ELF-1 (cell line): ENCODE measurements around the gene IGIP.

Source experiments
- DNase-seq: peaks from one replicate; pipeline ENCODE4 v3.0.0-alpha.2; 2016; ENCODE audit warnings: low read depth, low spot score

The IGIP gene

DNA sequence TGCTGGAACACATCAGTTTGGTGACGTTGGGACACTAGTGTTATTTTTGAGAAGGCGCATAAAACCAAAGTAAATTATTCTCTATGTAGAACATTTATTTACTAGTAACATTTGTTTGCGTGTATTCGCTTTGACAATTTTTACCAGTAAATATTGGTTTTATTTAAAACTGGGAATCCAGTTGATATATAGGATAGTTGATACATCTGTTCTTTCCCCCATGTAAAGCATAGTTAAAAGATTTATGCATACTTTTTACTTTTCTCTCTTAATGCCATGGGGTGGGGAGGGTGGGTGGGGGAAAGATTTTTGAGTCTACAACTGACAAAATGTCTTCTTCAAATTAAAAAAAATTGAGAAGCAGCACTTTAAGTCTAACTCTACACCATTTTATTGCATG is at the start of gene IGIP:
TSS of gene IGIP (plus strand) at position 301 of the 400 bp plus-strand sequence. CDS start 2,540 bp downstream, outside the sequence.
- DNase-seq, result no peak

DNA sequence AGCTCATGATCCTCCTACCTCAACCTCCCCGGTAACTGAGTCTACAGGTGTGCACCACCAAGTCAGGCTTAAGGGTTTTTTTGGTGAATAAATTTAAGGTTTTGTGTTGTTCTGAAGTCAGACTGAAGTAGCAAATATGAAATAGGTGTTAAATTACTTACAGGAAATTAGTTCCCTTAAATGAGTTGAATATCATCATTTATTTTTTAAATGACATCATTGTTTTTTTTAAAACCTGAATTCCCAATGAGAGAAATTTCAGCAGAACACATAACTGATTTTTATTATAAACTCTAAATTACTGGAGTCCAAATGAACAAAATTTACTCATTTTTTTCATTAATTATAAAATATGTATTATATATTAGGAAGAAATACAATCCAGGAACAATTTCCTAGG is 49.6 kb upstream of the IGIP start:
- no peak for DNase-seq

GRCh38 chr5:140076788-140077187 is 48.9 kb upstream of the IGIP start:
- no peak for DNase-seq

DNA sequence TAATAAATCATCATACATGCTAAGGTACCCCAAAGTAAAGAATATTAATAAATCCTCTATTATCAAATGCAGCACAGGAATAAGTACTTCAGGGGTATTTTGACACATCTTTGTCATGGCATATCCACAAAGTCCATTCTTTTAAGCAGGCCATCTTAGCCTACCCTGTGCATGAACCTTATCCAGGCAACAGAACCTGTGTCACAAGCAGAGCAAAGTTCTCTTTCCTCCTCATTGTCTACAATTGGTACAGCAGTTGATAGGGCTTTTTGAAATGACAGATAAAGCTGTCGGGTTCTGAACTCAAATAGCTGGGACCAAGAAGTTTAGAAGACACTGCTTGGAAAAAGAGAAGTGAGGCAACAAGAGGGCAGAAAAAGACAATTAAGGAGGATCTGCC is 42.6 kb upstream of the IGIP start:
- no peak for DNase-seq

- no peak for DNase-seq
These were observed 42.1 kb upstream of the IGIP start for GRCh38 chr5:140083650-140084049.

DNA sequence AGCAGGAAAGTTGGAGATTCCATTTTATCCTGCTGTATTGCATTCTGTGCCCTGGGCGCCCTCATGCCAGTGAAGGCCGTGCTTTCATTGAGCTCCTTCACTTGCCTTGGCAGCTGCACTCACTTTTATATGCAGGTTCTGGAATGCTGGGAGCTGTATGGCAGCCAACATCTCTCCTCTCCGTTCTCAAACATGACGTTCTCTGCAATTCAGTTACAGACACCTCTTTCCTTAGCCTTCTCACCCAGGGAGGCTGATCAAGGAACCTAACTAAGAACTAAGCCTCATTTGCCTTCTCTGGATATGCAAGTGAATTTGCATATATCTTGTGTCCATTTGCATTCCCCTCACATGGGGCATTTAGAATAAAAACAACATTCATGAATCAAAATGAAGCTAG is 41.2 kb upstream of the IGIP start:
- no peak for DNase-seq

- no peak for DNase-seq
These were observed 35.5 kb upstream of the IGIP start for GRCh38 chr5:140090251-140090650.

- DNase-seq, result no peak
These were observed 32.6 kb upstream of the IGIP start for GRCh38 chr5:140093179-140093578.

DNA sequence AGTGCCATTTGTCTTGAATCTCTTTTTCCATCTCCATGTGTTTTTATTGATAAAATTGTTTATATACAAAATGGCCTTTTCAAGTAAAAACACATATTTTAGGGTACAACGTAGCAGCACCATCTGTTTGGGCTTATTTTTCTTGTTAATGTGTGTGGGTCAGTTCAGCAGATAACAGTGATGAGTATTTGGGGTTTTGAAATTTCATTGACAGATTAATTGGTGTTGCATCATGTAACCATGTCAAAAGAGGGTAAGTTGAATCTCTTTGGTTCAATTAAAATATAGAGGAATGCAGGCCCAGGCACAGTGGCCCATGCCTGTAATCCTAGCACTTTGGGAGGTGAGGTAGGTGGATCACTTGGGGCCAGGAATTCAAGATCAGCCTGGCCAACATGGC is 31.9 kb upstream of the IGIP start:
- DNase-seq, result no peak

DNA sequence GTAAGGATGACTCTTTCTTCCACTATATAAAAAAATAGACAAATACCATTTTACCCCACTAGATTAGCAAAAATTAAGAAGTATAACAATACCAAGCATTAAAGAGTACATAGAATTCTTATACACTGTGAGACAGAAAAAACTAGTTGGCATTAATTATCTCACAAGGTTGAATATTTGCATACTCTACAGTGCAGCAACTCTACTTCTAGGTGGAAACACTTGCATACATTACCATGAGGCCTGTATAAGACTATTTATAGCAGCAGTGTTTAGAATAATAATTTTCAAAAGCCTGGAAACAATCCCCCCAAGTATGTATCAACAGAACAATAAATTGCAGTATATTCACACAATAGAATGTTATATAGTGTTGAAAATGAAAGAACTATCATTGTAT is 30.8 kb upstream of the IGIP start:
- DNase-seq, result no peak

- no peak for DNase-seq
These were observed 24.6 kb upstream of the IGIP start for GRCh38 chr5:140101179-140101578.

DNA sequence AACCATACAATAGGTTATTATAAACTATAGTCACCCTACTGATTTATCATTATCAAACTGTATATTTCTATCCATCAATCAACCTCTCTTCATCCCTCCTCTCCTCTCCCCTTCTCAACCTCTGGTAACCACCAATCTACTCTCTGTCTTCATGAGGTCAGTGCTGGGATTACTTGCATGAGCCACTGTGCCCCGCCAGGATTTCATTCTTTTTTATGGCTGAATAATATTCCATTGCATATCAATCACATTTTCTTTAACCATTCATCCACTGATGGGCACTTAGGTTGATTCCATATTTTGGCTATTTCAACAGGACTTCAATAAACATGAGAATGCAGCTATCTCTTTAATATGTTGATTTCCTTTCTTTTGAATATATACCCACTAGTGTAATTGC is 22.6 kb upstream of the IGIP start:
- no peak for DNase-seq

- DNase-seq, result no peak
These were observed 21.6 kb upstream of the IGIP start for GRCh38 chr5:140104100-140104499.

- DNase-seq, result no peak
These were observed 19.6 kb upstream of the IGIP start for GRCh38 chr5:140106101-140106500.

GRCh38 chr5:140106805-140107311 is 18.9 kb upstream of the IGIP start:
- no peak for DNase-seq

DNA sequence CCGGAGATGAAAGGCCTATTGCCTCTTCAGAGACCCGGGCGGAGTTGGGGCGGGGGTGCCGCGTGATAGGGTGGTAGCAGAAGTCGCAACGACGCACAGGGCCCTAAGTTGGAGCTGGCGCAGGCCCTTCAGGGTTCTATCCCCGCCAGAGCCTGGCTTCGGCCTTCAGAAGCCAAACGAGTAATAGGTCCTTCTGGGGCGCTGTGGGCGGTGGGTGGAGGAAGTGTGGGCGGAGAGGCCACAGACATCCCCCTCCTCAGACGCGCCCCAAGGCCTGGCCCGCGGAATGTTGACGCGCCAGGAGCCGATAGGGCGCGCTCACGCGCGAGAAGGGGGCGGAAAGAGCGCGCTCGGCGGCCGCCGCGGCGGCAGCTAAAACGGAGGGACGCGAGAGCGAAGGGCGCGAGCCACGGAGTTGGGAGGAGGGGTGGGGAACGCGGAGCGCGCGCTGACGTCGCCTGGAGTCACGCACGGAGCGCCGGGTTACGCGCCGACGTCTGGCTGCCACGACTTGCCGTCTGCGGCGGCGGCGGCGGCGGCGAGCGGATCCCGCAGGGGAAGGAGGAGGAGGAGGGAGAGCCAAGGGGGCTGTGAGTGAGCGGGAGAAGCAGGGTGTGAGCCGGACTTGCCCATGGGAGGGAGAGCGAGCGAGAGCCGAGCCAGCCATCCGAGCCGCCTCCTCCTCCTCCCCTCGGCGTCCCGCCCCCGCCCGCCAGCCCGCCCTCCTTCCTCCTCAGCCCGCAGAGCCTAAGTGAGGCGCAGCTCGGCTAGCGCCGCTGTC is 18.2 kb upstream of the IGIP start:
- peak; percentile 92 for DNase-seq

DNA sequence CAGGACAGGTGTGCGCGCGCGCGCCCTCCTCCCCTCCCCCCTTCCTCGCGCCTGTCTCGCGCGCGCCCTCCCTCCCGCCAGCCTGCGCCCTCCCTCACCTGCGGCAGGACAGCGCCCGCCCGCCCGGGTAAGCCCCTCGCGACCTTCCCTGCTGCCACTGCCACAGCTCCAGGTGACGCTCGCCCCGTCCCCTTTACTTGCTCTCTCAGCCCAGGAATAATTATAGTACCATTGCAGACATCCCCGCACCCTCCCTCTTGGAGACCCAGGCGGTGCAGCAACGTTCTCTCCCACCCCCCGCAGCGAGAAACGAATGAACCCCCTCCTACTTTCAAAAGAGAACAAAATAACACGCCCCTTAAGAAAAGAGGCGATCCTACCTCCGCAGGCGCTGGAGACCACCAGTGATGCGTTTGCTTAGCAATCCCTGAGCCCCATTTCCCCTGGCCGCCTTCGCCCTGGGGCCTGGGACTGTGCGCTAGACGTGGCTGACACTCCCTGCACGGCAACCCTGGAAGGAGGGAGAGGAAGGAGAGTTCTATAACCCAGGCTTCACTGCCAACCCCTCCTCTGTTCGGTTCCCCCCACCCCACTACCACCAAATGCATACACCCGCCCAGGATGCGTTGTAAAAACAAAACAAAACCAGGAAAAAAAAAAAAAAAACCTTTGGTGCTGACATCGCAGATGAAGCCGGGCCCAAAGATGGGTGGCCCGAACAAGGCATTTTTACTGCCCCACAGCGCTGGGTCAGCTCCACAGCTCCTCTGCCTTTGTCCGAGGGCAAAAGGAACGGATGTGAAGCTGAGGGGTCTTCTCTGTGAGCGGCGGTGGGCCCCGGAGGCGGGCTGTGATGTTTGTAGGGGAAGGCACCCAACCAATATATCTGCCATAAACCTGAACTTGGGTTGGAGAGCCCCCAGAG is 17.4 kb upstream of the IGIP start:
- peak; percentile 58 for DNase-seq

DNA sequence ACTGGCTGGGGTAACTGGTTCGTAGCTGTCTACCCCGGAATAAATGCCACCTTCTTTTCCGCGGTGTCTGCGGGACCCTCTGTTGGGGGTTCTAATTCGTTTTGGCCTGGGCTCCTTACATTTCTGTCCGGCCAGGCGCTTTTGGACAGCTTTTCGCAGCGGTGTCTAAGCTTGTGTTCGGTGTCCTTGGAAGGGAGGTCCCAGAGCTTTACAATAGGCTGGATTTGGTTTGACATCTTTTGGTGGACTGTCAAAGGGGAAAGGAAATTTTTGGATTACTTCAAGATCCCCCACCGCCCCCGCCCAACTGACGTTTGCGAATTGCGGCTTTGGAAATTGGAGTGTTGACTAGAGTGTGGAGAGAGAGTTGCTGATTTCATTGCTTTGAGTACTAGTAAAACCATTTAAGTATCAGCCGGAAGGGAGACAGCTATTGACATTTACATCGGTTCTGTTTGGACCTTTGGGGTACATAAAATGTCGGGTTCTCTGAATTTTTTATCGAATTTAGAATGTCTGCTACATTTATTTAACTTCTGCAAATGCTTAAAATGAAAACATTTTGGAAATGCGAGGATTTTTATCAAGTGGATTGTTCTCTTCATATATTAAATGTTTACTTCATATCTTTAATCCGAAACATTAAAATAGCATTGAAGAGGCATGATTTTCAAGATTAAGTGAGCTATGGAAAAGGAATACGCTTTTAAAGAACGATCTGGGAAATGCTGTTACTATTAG is 16.5 kb upstream of the IGIP start:
- peak; percentile 51 for DNase-seq

- no peak for DNase-seq
These were observed 15.7 kb upstream of the IGIP start for GRCh38 chr5:140109759-140110645.

- no peak for DNase-seq
These were observed 15.1 kb upstream of the IGIP start for GRCh38 chr5:140110646-140110957.
